ENCODE measurements around the gene BSG.

- TF ChIP-seq CTCF (IDR thresholded peaks at IDR 0.05 in 2 of 3, conservative IDR thresholded peaks at IDR 0.05 in 1 of 3; ENCODE audit: control insufficient read depth in 2 of 3, extremely low read depth in 1 of 3, insufficient read depth in 1 of 3, low read depth in 3 of 3, low read length in 3 of 3), result no peak
- TF ChIP-seq POLR2A (IDR thresholded peaks at IDR 0.05; ENCODE audit: low read depth, low read length), result no peak
- no peak for TF ChIP-seq LARP7 (IDR thresholded peaks at IDR 0.05)
- TF ChIP-seq SP1 (IDR thresholded peaks at IDR 0.05; ENCODE audit: low read depth, low read length), result no peak
- no peak for TF ChIP-seq SREBF2 (IDR thresholded peaks at IDR 0.05; ENCODE audit: low read length)
Observed at GRCh38 chr19:525857-526419, 46.5 kb upstream of the BSG start.
